ENCODE data around the gene GIMAP4. TPM values are rescaled to one million over a fixed set of nuclear protein-coding genes. Genes with fewer than 3 reads are reported as not detected.

Gene GIMAP4
- total and polyA plus RNA-seq, 12 donors, result 19.6 to 52.7 (median 34.2) TPM

DNA sequence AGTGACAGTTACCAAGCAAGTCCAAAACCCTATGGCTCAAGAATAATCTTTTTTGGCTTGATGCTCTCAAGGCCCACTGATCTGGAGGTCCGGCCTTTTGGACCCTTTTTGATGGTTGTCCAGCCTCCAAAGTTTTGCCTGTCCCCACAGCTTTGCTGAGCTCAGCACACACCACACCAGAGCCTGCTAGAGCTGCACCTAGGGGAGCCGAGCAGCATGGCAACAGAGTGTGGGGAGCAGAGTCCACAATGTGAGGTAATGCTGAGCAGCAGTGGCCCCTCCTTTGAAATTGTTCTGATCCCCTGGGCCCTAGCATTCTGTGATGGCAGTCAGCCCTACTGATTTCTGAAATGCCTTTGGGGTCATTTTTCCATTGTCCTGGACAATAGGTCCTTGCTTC is 43.2 kb upstream of the GIMAP4 start:
- no peak overlapping the region for H3K4me3 ChIP-seq
- no peaks in the 10 kb centered on the region for H3K36me3 ChIP-seq (replicated peaks in 1 of 2)
- TF ChIP-seq POLR2A (IDR thresholded peaks at IDR 0.05), result no peak
- TF ChIP-seq, protein P1, sequence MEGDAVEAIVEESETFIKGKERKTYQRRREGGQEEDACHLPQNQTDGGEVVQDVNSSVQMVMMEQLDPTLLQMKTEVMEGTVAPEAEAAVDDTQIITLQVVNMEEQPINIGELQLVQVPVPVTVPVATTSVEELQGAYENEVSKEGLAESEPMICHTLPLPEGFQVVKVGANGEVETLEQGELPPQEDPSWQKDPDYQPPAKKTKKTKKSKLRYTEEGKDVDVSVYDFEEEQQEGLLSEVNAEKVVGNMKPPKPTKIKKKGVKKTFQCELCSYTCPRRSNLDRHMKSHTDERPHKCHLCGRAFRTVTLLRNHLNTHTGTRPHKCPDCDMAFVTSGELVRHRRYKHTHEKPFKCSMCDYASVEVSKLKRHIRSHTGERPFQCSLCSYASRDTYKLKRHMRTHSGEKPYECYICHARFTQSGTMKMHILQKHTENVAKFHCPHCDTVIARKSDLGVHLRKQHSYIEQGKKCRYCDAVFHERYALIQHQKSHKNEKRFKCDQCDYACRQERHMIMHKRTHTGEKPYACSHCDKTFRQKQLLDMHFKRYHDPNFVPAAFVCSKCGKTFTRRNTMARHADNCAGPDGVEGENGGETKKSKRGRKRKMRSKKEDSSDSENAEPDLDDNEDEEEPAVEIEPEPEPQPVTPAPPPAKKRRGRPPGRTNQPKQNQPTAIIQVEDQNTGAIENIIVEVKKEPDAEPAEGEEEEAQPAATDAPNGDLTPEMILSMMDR (IDR thresholded peaks at IDR 0.05), result no peak
- intact Hi-C loops (cut with DNase I), result no loop called here
- no peaks in the 10 kb centered on the region for H3K27me3 ChIP-seq
- no peaks in the 10 kb centered on the region for H3K9me3 ChIP-seq (replicated peaks in 1 of 3)
- 29 to 72% (median 34%) methylated on average over 2 of the region's 2 CpGs for WGBS, 4 donors
- H3K27ac ChIP-seq, result no peak overlapping the region
- H3K4me1 ChIP-seq (replicated peaks in 1 of 2), result no peaks in the 10 kb centered on the region
- no peak for DNase-seq

DNA sequence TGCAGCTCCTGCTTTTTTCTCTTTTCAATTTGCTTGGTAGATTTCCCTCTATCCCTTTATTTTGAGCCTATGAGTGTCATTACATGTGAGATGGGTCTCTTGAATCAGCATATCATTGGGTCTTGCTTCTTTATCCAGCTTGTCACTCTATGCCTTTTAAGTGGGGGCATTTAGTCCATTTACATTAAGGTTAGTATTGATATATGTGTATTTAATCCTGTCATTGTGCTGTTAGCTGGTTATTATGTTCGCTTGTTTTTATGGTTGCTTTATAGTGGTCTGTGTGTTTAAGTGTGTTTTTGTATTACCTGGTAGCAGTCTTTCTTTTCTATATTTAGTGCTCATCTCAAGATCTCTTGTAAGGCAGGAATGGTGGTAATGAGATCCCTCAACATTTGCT is 35.5 kb upstream of the GIMAP4 start:
- no peak for TF ChIP-seq POLR2A (IDR thresholded peaks at IDR 0.05)
- TF ChIP-seq, protein P1 (IDR thresholded peaks at IDR 0.05), result no peak
- H3K9me3 ChIP-seq (replicated peaks in 1 of 3), result no peaks in the 10 kb centered on the region
- no peaks in the 10 kb centered on the region for H3K36me3 ChIP-seq (replicated peaks in 1 of 2)
- intact Hi-C loops (cut with DNase I), result no loop called here
- H3K4me3 ChIP-seq, result no peak overlapping the region
- no peak overlapping the region for H3K27ac ChIP-seq
- H3K27me3 ChIP-seq, result no peaks in the 10 kb centered on the region
- no peak for DNase-seq
- 73 to 94% (median 86%) methylated on average over 1 of the region's 1 CpG for whole genome bisulfite sequencing, 4 donors
- no peaks in the 10 kb centered on the region for H3K4me1 ChIP-seq (replicated peaks in 1 of 2)

DNA sequence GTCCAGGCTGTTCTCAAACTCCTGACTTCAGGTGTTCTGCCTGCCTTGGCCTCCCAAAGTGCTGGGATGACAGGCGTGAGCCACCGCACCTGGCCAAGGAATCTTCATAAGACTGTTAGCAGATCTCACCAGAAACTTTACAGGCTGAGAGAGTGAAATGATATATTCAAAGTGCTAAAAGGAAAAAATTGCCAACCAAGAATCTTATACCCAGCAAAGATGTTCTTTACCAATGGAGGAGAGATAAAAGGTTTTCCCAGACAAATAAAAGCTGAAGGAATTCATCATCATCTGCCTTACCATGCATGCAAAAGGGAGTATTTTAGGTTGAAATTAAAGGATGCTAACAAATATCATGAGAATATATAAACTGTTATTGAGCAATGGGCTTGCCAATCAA is 28.9 kb upstream of the GIMAP4 start:
- peaks cover 0 to 4% (median 0%) of the 10 kb centered on the region in 3 donors for H3K9me3 ChIP-seq (replicated peaks in 1 of 3)

DNA sequence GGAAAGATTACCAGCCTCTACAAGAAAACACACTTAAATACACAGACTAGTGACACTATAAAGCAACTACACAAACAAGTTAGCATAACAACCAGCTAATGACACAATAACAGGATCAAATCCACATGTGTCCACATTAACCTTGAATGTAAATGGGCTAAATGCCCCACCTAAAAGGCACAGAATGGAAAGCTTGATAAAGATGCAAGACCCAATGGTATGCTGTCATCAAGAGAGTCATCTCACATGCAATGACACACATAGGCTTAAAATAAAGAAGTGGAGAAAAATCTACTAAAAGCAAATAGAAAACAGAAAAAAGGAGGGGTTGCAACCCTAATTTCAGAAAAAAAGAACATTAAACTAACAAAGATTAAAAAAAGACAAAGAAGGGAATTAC is 14.0 kb upstream of the GIMAP4 start:
- H3K4me1 ChIP-seq (replicated peaks in 1 of 2), result no peaks in the 10 kb centered on the region
- no peak for TF ChIP-seq POLR2A (IDR thresholded peaks at IDR 0.05)
- TF ChIP-seq, protein P1 (IDR thresholded peaks at IDR 0.05), result no peak
- H3K4me3 ChIP-seq, result no peak overlapping the region
- H3K36me3 ChIP-seq (replicated peaks in 1 of 2), result no peaks in the 10 kb centered on the region
- intact Hi-C loops (cut with DNase I), result no loop called here
- no peaks in the 10 kb centered on the region for H3K9me3 ChIP-seq (replicated peaks in 1 of 3)
- no peak overlapping the region for H3K27ac ChIP-seq
- DNase-seq, result no peak
- no peaks in the 10 kb centered on the region for H3K27me3 ChIP-seq

More for the DNA sequence above, 28.9 kb upstream of the GIMAP4 start:
- no peaks in the 10 kb centered on the region for H3K4me1 ChIP-seq (replicated peaks in 1 of 2)
- DNase-seq, result no peak
- WGBS, 4 donors, result 83 to 93% (median 90%) methylated on average over 2 of the region's 2 CpGs
- no peaks in the 10 kb centered on the region for H3K36me3 ChIP-seq (replicated peaks in 1 of 2)
- intact Hi-C loops (cut with DNase I), result no loop called here
- TF ChIP-seq, protein P1 (IDR thresholded peaks at IDR 0.05), result no peak
- TF ChIP-seq POLR2A (IDR thresholded peaks at IDR 0.05), result no peak
- no peaks in the 10 kb centered on the region for H3K27me3 ChIP-seq
- H3K4me3 ChIP-seq, result no peak overlapping the region
- no peak overlapping the region for H3K27ac ChIP-seq

All from adrenal gland (tissue), 12 donors.